SK-MEL-5 (cell line): ENCODE data around the gene CAGE1. TPM values are rescaled to one million over a fixed set of nuclear protein-coding genes. Genes with fewer than 3 reads are reported as not detected.
A peak's percentile ranks its signal among the peaks of the same experiment; 100 is the strongest.
"Not testable (repeated sequence)": the region's sequence is repeated elsewhere in the genome, so short reads cannot be mapped to it uniquely, and the experiment has no call there.

Source experiments
- DNase-seq: peaks from one replicate; pipeline ENCODE4 v3.0.0-alpha.2; 2016; ENCODE audit warnings: low read depth, low spot score
- in situ Hi-C: cut with HindIII; loops from 2 replicates; pipeline ENCODE4 v1.10.0; 2016; ENCODE audit warnings: low sequenced_read_pairs, high pct_unique_total_duplicates, low pct_unique_long_range_greater_than_20kb
- total RNA-seq: library from RNA; depleted of rRNA; stranded (reverse); fragments of >200 nt; shearing (Covaris generic); gene quantifications from 2 replicates; pipeline ENCODE4 v1.2.3, GENCODE V29; 2014

CAGE1 gene
- total RNA-seq, 1 experiment from 2014 or later: 0.13 TPM

DNA sequence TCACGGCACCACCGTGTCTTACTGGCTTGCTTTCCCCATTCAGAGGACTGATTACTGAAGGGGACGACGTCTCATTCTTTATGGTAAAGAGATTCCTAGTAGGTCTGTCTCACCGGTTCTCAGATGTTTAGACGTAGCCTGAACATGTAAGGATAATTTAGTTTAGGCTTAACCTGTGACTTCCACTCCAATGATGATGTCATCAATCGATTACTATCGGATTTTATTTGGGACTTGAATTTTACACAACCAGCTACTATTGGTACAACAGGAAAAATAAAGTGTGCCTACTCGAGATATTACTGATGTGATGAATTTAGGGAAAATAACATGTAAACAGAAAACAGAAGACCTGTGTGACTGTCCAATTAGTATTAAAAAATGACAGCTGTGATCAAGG, 72.0 kb downstream of the CAGE1 start:
- DNase-seq: no peak
- in situ Hi-C loops: no loop called here

DNA sequence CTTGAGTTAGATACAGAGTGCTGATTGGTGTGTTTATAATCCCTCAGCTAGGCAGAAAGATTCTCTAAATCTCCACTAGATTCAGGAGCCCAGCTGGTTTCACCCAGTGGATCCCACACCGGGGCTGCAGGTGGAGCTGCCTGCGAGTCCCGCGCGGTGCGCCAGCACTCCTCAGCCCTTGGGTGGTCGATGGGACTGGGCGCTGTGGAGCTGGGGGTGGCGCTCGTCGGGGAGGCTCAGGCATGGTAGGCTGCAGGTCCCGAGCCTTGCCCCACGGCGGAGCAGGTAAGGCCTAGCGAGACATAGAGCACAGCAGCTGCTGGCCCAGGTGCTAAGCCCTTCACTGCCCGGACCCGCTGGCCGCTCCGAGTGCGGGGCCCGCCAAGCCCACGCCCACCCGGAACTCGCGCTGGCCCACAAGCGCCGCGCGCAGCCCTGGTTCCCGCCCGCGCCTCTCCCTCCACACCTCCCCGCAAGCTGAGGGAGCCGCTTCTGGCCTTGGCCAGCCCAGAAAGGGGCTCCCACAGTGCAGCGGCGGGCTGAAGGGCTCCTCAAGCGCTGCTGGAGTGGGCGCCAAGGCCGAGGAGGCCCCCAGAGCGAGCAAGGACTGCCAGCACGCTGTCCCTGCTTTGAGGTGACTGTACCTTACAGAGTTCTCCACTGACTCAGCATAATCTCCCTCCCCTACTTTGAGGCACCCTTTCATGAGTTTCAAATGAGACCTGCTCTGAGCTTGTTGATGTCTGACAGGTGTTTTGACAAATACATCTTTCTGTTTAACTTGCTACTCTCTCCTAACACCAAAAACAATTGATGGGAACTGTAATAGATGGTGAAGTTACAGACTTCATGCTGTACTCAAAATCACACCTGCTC, 72.6 kb downstream of the CAGE1 start:
- in situ Hi-C loops: no loop called here
- DNase-seq: no peak

DNA sequence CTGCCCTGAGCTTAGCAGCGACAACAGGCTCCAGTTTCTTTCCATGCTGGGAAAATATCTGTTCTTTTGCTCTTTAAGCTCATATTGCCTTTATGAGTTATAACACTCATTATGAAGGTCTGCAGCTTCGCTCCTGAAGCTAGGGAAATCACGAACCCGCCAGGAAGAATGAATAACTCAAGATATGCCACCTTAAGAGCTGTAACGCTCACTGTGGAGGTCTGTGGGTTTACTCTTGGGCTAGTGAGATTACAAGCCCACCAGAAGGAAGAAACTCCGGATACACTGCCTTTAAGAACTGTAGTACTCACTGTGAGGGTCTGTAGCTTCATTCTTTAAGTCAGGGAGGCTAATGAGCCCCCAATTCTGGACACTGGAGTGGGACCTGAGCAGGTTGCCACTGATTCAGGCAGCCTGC, 73.6 kb downstream of the CAGE1 start:
- in situ Hi-C loops: no loop called here
- no peak for DNase-seq

DNA sequence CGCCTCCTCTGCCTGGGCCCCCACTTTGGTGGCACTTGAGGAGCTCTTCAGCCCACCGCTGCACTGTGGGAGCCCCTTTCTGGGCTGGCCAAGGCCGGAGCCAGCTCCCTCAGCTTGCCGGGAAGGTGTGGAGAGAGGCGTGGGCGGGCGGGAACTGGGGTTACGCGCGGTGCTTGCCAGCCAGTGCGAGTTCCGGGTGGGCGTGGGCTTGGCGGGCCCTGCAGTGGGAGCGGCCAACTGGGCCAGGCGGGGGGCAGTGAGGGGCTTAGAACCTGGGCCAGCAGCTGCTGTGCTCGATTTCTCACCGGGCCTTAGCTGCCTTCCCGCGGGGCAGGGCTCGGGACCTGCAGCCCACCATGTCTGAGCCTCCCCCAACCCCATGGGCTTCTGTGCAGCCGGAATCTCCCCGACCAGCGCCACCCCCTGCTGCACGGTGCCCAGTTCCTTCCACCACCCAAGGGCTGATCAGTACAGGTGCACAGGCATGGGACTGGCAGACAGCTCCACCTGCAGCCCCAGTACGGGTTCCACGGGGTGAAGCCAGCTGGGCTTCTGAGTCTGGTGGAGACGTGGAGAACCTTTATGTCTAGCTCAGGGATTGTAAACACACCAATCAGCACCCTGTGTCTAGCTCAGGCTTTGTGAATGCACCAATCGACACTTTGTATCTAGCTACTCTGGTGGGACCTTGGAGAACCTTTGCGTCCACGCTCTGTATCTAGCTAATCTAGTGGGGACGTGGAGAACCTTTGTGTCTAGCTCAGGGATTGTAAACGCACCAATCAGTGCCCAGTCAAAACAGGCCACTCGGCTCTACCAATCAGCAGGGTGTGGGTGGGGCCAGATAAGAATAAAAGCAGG, 74.2 kb downstream of the CAGE1 start:
- in situ Hi-C loops, DNase-seq: not testable (repeated sequence)

DNA sequence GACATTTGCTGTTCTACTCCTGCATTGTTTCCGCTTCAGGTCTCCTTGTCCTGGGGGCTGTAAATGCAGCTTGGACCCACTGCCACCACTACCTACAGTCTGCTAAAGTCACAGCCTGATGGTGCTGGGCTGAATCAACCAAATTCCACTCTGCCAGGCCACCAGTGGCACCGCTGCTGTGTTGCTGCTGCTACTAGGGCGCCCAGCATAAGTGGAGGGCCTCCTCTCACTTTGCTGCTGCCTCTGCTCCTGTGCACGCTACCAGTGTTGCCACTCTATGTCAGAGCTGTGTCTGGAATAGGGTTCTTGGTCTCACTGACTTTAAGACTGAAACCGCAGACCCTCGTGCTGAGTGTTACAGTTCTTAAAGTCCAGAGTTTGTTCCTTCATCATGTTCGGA, 75.1 kb downstream of the CAGE1 start:
- no peak for DNase-seq

DNA sequence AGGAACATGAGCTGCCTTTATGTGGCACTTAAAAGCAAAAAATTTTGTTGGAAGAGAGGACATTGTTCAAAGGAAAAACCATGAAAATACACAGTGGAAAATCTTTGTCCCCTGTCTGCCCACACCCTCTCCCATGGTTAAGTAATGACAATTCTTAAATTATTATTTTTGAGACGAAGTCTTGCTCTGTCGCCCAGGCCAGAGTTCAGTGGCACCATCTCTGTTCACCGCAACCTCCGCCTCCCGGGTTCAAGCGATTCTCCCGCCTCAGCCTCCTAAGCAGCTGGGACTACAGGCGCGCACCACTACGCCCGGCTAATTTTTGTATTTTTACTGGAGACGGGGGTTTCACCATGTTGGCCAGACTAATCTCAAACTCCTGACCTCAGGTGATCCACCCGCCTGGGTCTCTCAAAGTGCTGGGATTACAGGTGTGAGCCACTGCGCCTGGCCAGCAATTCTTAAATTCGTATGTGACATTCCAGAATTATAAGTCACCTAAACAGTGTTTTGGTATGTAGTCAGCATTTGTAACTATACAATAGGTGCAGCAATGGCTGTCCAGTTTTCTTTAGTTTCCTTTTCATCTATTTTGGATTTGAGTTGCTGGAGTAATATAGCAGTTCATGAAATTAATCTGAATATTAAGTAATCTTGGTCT, 75.9 kb downstream of the CAGE1 start:
- in situ Hi-C loops: no loop called here
- DNase-seq: no peak

More for the DNA sequence above, 75.1 kb downstream of the CAGE1 start:
- in situ Hi-C loops: no loop called here

DNA sequence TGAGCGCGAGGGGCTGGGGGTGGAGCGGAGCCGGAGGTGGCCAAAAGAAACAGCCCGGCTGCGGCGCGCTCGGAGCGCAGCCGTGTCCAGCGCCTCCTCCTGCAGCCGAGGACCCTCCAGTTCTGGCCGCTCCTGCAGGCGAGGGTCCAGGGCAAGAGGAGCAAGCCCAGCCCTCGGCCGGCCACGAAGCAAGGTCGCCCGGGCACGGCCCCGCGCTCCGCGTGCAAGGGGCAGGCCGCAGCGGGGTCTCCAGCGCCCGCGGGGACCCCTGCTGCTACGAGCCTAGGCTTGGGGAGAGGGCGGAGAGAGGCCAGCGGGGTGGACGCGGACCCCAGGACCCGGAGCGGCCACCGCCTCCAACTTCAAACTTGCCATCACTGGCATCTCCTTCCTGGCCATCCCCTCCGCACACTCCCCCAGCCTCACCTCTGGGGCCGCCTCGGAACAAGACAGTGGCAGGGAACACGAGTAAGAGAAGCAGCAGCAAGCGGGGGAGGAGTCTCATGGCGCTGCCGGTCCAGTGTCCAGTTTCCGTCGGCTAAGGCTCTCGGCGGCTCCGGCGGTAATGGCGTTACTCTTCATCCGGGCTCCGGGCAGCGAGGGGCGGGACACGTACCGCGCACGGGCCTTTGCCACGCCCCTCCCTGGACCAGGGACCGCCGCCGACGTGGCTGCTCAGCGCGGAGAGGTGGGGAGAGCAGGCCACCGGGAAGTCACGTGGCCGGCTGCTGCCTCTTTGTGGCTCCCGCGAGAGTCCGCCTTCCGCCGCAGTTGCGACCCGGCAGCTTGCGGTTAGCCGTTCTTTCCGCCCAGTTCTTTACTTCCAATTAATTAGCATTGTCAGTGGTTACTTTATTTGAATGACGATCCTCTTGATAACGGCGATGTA, 76.7 kb downstream of the CAGE1 start, which contains the start of gene SSR1:
Gene SSR1, minus strand, starts transcription at position 584 of the 889 bp plus-strand sequence. Its CDS starts 79 bp downstream, at position 505.
- in situ Hi-C loops: no loop called here

DNA sequence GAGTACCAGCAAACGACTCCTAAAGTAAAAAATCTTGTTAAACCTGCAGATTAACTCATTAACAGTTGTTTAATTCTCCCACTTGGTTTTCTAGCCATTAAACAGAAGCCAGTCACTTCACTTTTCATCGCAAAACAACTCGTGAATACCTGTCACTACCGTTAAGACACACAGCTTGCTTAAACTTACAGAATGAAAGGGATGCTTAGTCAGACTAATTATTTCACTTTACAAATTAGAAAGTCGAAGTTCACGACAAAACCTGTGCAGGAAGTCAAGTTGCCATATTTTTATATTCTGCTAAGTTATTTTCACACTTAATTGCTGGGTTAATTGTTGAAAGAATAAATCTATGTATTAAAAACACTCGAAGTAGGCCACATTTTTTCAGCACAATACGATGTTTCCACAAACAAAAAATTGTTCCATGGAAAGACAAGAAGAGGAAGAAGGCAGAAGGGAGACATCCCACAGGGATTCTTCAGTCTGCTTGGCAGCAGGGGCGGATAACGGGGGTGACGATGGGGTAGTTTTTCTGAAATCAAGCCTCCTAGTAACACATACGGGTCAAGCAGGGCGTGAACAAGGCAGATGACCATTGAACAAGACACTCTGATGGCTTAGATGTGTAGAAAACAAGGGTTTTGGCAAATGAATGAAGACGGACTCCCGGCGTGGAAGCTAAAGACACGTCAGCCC, 77.5 kb downstream of the CAGE1 start:
- in situ Hi-C loops: no loop called here
- DNase-seq: peak; percentile 49

More for the DNA sequence above, 76.7 kb downstream of the CAGE1 start, which contains the start of gene SSR1:
- peak; percentile 99 for DNase-seq

DNA sequence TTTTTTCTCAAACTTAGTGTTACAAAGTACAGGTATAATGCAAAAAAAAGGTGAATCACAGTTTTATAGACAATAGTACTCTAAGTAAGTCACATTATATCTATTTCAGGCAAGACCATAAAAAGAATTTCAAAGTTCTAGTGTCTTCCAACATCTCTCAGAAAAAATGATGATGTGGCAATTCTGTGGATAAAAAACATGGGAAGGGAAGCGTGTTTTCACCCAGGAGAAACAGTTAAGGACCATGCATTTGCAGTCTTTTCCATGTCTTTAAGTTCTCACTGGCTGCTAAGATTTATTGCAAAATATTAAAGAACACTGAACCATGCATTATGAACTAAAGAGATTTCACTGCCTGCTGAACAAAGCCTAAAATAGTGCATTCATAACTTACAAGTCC, 78.4 kb downstream of the CAGE1 start:
- in situ Hi-C loops: no loop called here
- peak; percentile 25 for DNase-seq

DNA sequence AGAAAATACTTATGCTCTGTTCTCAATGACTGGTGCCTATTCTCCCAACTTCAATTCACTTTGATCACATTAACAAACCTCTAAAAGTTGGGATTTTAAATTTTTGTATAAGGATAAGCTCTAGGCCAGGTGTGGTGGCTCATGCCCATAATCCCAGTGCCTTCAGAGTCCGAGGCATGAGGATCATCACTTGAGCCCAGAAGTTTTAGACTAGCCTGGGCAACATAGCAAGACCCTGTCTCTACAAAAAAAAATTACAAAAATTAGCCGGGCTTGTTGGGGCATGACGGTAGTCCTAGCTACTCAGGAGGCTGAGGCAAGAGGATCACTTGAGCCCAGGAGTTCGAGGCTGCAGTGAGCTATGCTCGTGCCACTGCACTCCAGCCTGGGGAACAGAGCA, 80.5 kb downstream of the CAGE1 start:
- no peak for DNase-seq
- in situ Hi-C loops: no loop called here

DNA sequence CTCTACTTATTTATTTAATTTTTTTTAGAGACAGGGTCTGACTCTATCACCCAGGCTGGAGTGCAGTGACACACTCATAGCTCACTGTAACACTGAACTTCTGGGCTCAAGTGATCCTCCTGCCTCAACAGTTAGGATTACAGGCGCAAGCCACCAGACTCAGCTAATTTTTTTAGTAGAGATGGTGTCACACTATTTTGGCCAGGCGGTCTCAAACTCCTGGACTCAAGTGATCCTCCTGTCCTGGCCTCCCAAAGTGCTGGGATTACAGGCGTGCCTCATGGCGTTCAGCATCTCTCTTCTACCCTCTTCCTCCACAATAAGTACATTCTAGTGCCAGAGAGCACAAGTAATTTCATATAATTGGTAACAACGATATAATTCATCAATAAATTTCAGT, 82.0 kb downstream of the CAGE1 start:
- in situ Hi-C loops: no loop called here
- no peak for DNase-seq

DNA sequence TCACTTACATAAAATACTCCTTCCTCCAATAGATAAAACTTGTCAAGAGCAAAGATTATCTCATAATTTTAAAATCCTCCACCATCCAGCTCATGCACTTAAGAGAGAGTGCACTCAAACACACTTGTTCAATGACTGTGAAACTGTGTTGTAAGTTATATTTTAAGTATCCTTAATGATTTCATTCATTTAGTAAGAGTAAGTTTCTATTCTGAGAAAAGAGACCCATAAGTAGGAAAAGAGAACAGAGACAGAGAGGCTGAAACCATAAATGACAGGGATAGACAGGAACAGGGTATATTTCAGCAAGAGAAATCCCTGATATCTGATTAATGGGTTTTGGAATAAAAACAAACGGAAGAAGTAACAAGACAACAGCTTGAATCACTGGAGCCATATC, 84.7 kb downstream of the CAGE1 start:
- in situ Hi-C loops: no loop called here
- no peak for DNase-seq

DNA sequence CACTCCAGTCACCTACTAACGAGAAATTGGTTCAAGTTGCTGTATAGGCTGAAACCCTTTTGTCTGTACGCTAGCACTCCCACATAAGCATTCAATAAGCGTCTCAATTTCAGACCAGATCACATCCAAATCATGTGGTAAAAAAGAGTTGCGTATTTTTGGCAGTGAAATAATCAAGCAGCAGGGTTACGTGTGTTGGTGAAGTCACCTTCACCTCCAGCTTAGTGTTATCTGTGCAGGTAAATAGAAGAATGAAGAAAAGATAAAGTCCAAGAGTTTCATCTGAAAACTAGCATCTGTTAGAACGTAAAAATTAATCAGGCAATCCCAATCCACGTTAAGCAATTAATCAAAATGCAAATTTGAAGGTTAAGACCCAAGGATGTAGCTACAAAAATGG, 87.8 kb downstream of the CAGE1 start:
- no peak for DNase-seq
- in situ Hi-C loops: no loop called here

DNA sequence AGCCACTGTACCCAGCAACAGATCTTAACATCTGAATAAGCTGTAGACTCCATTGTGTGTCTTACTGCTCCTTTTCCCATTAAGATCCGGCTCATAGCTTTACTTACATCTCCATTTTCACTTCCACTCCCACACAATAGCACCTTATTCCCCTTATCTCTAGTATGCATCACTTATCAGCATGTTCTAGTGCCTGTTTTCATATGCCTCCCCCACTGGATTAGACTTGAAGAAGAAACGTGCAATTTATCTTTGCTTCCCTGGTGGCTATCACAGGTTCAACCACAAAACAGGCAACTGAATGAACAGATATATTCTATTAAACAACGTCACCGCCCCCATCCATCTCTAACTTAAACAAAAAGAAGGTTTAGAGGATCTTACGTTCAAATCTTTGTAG, 88.6 kb downstream of the CAGE1 start:
- in situ Hi-C loops: no loop called here

DNA sequence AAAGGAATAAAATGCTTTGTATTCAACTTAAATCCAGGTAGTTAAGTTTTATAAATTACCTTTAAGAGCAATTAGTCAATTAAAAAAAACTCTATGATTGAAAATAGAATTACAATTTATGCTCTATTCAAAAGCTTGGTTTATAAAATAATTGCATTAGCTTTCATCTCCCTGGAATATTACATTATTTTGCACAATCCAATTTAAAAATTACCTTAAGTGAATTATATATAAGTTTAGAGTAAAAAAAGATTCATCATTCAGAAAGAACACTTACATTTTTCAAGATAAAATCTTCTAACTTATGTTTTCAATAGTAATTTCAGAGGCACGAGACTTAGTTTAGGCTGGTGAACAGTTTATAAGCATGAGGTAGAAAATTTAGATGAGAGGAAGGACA, 91.4 kb downstream of the CAGE1 start:
- no peak for DNase-seq
- in situ Hi-C loops: loop anchor here (25.0 kb wide), 1 partner anchor 314 kb away; no protein-coding TSS in a partner anchor

More for the DNA sequence above, 88.6 kb downstream of the CAGE1 start:
- DNase-seq: peak; percentile 43

DNA sequence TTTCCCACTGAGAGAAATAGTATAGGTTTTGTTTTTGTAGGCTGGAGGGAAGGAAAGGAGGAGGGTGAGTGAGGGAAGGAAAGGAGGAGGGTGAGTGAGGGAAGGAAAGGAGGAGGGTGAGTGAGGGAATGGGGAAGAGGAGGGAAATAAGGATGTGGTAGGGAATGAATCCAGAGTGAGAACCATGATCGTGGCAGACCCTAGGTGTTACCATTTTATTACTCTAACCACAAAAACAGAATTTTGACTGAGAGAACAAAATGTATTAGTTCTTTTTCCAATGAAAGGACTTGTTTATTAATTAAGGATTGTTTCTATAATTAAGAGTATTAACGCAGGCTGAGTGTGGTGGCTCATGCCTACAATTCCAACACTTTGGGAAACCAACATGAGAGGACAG, 92.9 kb downstream of the CAGE1 start:
- no peak for DNase-seq
- in situ Hi-C loops: loop anchor here (25.0 kb wide), 1 partner anchor 316 kb away; no protein-coding TSS in a partner anchor
